ENCODE measurements around the gene HEPHL1.
A peak's percentile ranks its signal among the peaks of the same experiment; 100 is the strongest.

Gene HEPHL1

DNA sequence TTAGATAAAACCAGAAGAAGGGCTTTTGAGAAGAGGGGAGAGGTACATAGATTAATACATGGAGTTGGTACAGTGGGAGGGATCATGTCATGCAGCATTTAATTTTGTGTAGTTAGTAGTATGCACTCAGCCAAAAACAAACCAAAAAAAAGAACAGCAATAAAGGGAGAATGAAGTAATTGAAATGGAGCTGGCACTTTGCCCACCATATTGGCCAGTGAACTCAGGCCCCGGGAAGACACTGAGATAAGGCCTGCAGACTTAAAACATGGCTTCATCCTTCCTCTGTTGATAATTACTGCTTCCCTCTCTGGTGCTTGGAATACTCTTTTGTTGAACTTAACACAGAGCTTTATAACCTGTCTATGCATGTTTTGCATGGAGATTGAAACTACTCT is 110.6 kb downstream of the HEPHL1 start:
- TF ChIP-seq POLR2AphosphoS5 (IDR thresholded peaks at IDR 0.05; ENCODE audit: low read depth, low read length): no peak

DNA sequence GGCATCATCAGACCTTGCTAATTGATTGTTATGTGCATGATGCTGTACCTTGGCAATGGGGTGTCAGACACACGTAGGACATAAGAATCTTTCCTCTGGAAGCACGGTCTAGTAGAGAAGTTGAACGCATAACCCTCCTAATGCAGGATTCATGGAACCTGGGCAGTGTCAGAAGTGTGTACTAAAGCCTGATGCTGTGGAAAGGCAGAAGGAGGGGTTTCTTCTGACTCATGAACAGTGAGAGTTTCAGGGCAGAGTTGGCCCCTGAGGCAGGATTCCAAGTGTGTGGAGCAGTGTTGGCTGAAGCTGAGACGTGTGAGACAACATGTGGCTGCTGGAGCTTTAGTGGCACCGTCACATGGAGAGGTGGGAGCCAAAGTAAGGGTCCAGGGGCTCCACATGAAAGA is 111.0 kb downstream of the HEPHL1 start:
- TF ChIP-seq POLR2AphosphoS5 (IDR thresholded peaks at IDR 0.05; ENCODE audit: low read depth, low read length) (no peak), FOXP2 (optimal IDR thresholded peaks at IDR 0.05; ENCODE audit: borderline replicate concordance, extremely low read depth, extremely low read length, insufficient read depth) (no peak), SIN3A (IDR thresholded peaks at IDR 0.05; ENCODE audit: borderline replicate concordance, insufficient read depth, low read length) (no peak)
- TF ChIP-seq, protein P1, sequence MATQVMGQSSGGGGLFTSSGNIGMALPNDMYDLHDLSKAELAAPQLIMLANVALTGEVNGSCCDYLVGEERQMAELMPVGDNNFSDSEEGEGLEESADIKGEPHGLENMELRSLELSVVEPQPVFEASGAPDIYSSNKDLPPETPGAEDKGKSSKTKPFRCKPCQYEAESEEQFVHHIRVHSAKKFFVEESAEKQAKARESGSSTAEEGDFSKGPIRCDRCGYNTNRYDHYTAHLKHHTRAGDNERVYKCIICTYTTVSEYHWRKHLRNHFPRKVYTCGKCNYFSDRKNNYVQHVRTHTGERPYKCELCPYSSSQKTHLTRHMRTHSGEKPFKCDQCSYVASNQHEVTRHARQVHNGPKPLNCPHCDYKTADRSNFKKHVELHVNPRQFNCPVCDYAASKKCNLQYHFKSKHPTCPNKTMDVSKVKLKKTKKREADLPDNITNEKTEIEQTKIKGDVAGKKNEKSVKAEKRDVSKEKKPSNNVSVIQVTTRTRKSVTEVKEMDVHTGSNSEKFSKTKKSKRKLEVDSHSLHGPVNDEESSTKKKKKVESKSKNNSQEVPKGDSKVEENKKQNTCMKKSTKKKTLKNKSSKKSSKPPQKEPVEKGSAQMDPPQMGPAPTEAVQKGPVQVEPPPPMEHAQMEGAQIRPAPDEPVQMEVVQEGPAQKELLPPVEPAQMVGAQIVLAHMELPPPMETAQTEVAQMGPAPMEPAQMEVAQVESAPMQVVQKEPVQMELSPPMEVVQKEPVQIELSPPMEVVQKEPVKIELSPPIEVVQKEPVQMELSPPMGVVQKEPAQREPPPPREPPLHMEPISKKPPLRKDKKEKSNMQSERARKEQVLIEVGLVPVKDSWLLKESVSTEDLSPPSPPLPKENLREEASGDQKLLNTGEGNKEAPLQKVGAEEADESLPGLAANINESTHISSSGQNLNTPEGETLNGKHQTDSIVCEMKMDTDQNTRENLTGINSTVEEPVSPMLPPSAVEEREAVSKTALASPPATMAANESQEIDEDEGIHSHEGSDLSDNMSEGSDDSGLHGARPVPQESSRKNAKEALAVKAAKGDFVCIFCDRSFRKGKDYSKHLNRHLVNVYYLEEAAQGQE (IDR thresholded peaks at IDR 0.05; ENCODE audit: insufficient read depth in 1 of 2, low read depth in 2 of 2, low read length in 2 of 2): no peak

DNA sequence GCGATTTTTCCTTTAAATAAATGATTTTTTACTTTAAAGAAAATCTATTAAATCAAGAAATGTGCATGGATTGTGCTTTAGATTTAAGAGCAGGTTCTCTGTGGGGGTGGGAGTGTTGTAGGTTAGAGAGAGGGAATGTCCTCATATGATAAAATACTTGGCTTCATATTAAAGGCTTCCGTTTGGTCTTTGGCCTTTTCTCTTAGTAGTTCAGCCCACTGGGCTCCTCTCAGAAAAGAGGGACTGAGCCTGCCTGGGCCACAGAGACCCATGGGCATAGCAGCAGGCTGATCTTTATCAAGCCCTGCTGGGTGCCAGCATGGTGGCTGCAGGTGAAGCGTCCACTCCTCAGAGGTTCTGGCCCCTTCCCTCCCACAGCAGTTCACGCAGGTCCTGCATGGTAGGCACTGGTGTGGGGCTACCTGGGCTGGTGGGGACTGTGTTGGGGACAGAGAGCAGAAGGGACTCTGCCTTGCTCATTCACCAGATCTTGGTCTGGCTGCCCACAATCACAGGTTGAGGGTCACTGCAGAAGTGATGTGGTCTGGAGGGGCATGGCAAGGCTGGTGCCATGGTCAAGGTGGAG is 111.8 kb downstream of the HEPHL1 start:
- TF ChIP-seq POLR2AphosphoS5 (IDR thresholded peaks at IDR 0.05; ENCODE audit: low read depth, low read length) (no peak), FOXP2 (optimal IDR thresholded peaks at IDR 0.05; ENCODE audit: borderline replicate concordance, extremely low read depth, extremely low read length, insufficient read depth) (no peak), TAF1 (IDR thresholded peaks at IDR 0.05; ENCODE audit: borderline replicate concordance, insufficient read depth, low read length) (no peak), SIN3A (IDR thresholded peaks at IDR 0.05; ENCODE audit: borderline replicate concordance, insufficient read depth, low read length) (no peak)
- TF ChIP-seq, protein P1 (IDR thresholded peaks at IDR 0.05; ENCODE audit: insufficient read depth in 1 of 2, low read depth in 2 of 2, low read length in 2 of 2): no peak

- TF ChIP-seq POLR2AphosphoS5 (IDR thresholded peaks at IDR 0.05; ENCODE audit: low read depth, low read length) (no peak), TAF1 (IDR thresholded peaks at IDR 0.05; ENCODE audit: borderline replicate concordance, insufficient read depth, low read length) (no peak), FOXP2 (optimal IDR thresholded peaks at IDR 0.05; ENCODE audit: borderline replicate concordance, extremely low read depth, extremely low read length, insufficient read depth) (no peak), SIN3A (IDR thresholded peaks at IDR 0.05; ENCODE audit: borderline replicate concordance, insufficient read depth, low read length) (no peak)
- TF ChIP-seq, protein P1 (IDR thresholded peaks at IDR 0.05; ENCODE audit: insufficient read depth in 1 of 2, low read depth in 2 of 2, low read length in 2 of 2): no peak
These were observed 112.6 kb downstream of the HEPHL1 start for GRCh38 chr11:94133752-94134151.

- peak; percentile 1; the same call in 1 of the 2 replicates for TF ChIP-seq SIN3A (IDR thresholded peaks at IDR 0.05; ENCODE audit: borderline replicate concordance, insufficient read depth, low read length)
- TF ChIP-seq, protein P1 (IDR thresholded peaks at IDR 0.05; ENCODE audit: insufficient read depth in 1 of 2, low read depth in 2 of 2, low read length in 2 of 2): no peak
These were observed 113.7 kb downstream of the HEPHL1 start for GRCh38 chr11:94134651-94135512.
